ENCODE data around the gene CYB5A. TPM values are rescaled to one million over a fixed set of nuclear protein-coding genes. Genes with fewer than 3 reads are reported as not detected.

Gene CYB5A
- total and polyA plus RNA-seq, 2 of the 8 experiments (the other 6 are each of a cell fraction or from before 2014, with no cell fraction given): 154 to 195 TPM

DNA sequence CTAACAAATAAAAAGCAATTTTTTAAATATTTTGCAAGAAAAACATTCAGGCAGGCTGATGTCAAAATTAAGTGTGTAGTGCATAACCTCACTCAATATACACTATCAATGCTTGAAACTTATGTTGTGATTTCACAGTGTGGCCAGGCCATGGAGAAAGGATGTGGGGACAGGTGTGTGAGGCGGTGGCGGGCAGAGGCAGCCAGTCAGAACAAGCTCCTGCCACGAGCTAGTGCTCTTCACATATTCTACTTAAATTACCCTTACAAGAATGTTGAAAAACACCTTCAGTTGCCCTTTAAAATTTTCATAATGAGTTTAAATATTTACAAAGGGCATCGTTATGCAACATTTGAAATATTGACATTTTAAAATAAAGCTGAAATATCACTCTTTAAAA, 43.2 kb downstream of the CYB5A start:
- Histone ChIP-seq H3K18ac (ENCODE audit: extremely low read depth, low read length) (no peak overlapping the region), H3K79me1 (ENCODE audit: low read depth, low read length) (no peaks in the 10 kb centered on the region), H2BK15ac (ENCODE audit: low read length) (no peak overlapping the region), H3K9me3 (ENCODE audit: insufficient read depth in 2 of 2, low read depth in 1 of 2, low read length in 1 of 2) (no peaks in the 10 kb centered on the region), H3K23ac (ENCODE audit: insufficient read length) (no peak overlapping the region), H3K4ac (replicated peaks; ENCODE audit: insufficient read length, low read depth, low read length) (no peak overlapping the region), H3K14ac (ENCODE audit: insufficient read length) (no peak overlapping the region), H3K4me2 (ENCODE audit: insufficient read depth in 1 of 2, low read depth in 2 of 2, low read length in 2 of 2) (no peak overlapping the region), H3K36me3 (ENCODE audit: control insufficient read depth in 2 of 4, insufficient read depth in 4 of 4, low read length in 3 of 4) (peaks cover 0 to 4% (median 2%) of the 10 kb centered on the region in 4 experiments; a peak in 3 of 8 replicates), H2BK120ac (replicated peaks; ENCODE audit: low read depth, low read length) (no peak overlapping the region), H4K91ac (replicated peaks; ENCODE audit: insufficient read length, low read length) (no peak overlapping the region), H3K27ac (ENCODE audit: low read depth, low read length) (no peak overlapping the region), H3K56ac (replicated peaks; ENCODE audit: insufficient read length, low read depth, low read length) (no peak overlapping the region), H2BK20ac (ENCODE audit: low read length) (no peak overlapping the region), H3K27me3 (replicated peaks in 1 of 4; ENCODE audit: control insufficient read depth in 3 of 4, extremely low read depth in 1 of 4, insufficient read depth in 3 of 4, low read length in 3 of 4) (no peaks in the 10 kb centered on the region), H2BK5ac (ENCODE audit: low read depth, low read length) (no peak overlapping the region), H4K8ac (ENCODE audit: extremely low read depth, insufficient read depth, low read length) (no peak overlapping the region), H3K4me1 (replicated peaks in 1 of 4; ENCODE audit: control insufficient read depth in 3 of 4, insufficient read depth in 4 of 4, low read length in 3 of 4) (peaks cover 0 to 2% (median 0%) of the 10 kb centered on the region in 4 experiments; a peak in 2 of 7 replicates), H4K5ac (ENCODE audit: insufficient read length, low read depth, low read length) (no peak overlapping the region), H3K23me2 (ENCODE audit: low read depth, low read length) (no peaks in the 10 kb centered on the region), H3K4me3 (ENCODE audit: extremely low read depth in 1 of 4, insufficient read depth in 2 of 4, low read depth in 3 of 4, low read length in 4 of 4) (no peak overlapping the region), H4K20me1 (replicated peaks in 1 of 2; ENCODE audit: control insufficient read depth in 1 of 2, insufficient read depth in 2 of 2, low read length in 2 of 2) (no peaks in the 10 kb centered on the region), H3K79me2 (ENCODE audit: control insufficient read depth in 1 of 2, insufficient read depth in 2 of 2, low read length in 2 of 2) (no peaks in the 10 kb centered on the region), H2AK5ac (ENCODE audit: low read depth, low read length) (no peak overlapping the region), H2BK12ac (ENCODE audit: low read depth, low read length) (no peak overlapping the region), H3K9ac (replicated peaks in 1 of 4; ENCODE audit: extremely low read depth in 1 of 4, low read depth in 3 of 4, low read length in 3 of 4) (no peak overlapping the region), H2AFZ (ENCODE audit: low read length) (no peak overlapping the region)
- ChIA-PET CTCF (ENCODE audit: partially characterized antibody) (interaction anchor here (0.5 to 1.9 kb wide), 4 partner anchors 40 to 1482 kb away, joined by 3 to 5 read pairs (median 3); no protein-coding TSS in a partner anchor), POLR2A (ENCODE audit: partially characterized antibody) (no interaction called here)
- no peak for FAIRE-seq
- 60% methylated on average over 4 of the region's 4 CpGs; no CpG with 5 or more reads in 1 of the 2 experiments for WGBS, 2 experiments (ENCODE audit: extremely low coverage in 1 of 2, insufficient coverage in 1 of 2, insufficient read length in 1 of 2, insufficient replicate concordance in 2 of 2, low coverage in 1 of 2, low lambda C conversion rate in 2 of 2, missing lambda C conversion rate in 1 of 2)
- TF ChIP-seq KDM1A (IDR thresholded peaks at IDR 0.05; ENCODE audit: borderline replicate concordance, low read length) (no peak), SUZ12 (IDR thresholded peaks at IDR 0.05; ENCODE audit: low read length) (no peak), RXRA (IDR thresholded peaks at IDR 0.05; ENCODE audit: insufficient read depth, low read depth, low read length) (no peak), PHF8 (conservative IDR thresholded peaks at IDR 0.05; ENCODE audit: low read depth, low read length) (no peak), TCF12 (IDR thresholded peaks at IDR 0.05; ENCODE audit: low read depth, low read length) (no peak)
- DNase-seq (ENCODE audit: low read depth in 1 of 2, low spot score in 2 of 2): no peak

Measured in H1 (cell line).